Measurements from ENCODE around the gene ST3GAL6. TPM values are rescaled to one million over a fixed set of nuclear protein-coding genes. Genes with fewer than 3 reads are reported as not detected.

ST3GAL6 gene
- total RNA-seq, 1 donor from 2014 or later = 16.0 TPM

GRCh38 chr3:98737301-98737700 is 25.8 kb upstream of the ST3GAL6 start:
- Mint-ChIP-seq H3K4me3 (peak overlapping the region; percentile 56), H3K4me1 (peaks cover 35% of the 10 kb centered on the region), H3K36me3 (ENCODE audit: low read depth) (peaks cover 7% of the 10 kb centered on the region), H3K27me3 (ENCODE audit: low read depth) (peaks cover 2% of the 10 kb centered on the region), H3K27ac (ENCODE audit: unreplicated experiment) (no peak overlapping the region), H3K9me3 (no peaks in the 10 kb centered on the region)
- TF ChIP-seq, protein P1, sequence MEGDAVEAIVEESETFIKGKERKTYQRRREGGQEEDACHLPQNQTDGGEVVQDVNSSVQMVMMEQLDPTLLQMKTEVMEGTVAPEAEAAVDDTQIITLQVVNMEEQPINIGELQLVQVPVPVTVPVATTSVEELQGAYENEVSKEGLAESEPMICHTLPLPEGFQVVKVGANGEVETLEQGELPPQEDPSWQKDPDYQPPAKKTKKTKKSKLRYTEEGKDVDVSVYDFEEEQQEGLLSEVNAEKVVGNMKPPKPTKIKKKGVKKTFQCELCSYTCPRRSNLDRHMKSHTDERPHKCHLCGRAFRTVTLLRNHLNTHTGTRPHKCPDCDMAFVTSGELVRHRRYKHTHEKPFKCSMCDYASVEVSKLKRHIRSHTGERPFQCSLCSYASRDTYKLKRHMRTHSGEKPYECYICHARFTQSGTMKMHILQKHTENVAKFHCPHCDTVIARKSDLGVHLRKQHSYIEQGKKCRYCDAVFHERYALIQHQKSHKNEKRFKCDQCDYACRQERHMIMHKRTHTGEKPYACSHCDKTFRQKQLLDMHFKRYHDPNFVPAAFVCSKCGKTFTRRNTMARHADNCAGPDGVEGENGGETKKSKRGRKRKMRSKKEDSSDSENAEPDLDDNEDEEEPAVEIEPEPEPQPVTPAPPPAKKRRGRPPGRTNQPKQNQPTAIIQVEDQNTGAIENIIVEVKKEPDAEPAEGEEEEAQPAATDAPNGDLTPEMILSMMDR (conservative IDR thresholded peaks at IDR 0.05) = no peak
- DNase-seq (ENCODE audit: low read depth, low spot score) = no peak

GRCh38 chr3:98739266-98739665 is 23.9 kb upstream of the ST3GAL6 start:
- Mint-ChIP-seq H3K4me3 (no peak overlapping the region), H3K4me1 (peaks cover 31% of the 10 kb centered on the region), H3K27ac (ENCODE audit: unreplicated experiment) (peak overlapping the region; percentile 22), H3K27me3 (ENCODE audit: low read depth) (no peaks in the 10 kb centered on the region), H3K9me3 (no peaks in the 10 kb centered on the region), H3K36me3 (ENCODE audit: low read depth) (peaks cover 7% of the 10 kb centered on the region)
- TF ChIP-seq, protein P1 (conservative IDR thresholded peaks at IDR 0.05) = no peak
- no peak for DNase-seq (ENCODE audit: low read depth, low spot score)

- Mint-ChIP-seq H3K4me3 (no peak overlapping the region), H3K4me1 (peaks cover 31% of the 10 kb centered on the region), H3K9me3 (no peaks in the 10 kb centered on the region), H3K27ac (ENCODE audit: unreplicated experiment) (no peak overlapping the region), H3K36me3 (ENCODE audit: low read depth) (peaks cover 7% of the 10 kb centered on the region), H3K27me3 (ENCODE audit: low read depth) (no peaks in the 10 kb centered on the region)
- no peak for DNase-seq (ENCODE audit: low read depth, low spot score)
- TF ChIP-seq, protein P1 (conservative IDR thresholded peaks at IDR 0.05) = no peak
Observed at GRCh38 chr3:98740324-98740723, 22.8 kb upstream of the ST3GAL6 start.

DNA sequence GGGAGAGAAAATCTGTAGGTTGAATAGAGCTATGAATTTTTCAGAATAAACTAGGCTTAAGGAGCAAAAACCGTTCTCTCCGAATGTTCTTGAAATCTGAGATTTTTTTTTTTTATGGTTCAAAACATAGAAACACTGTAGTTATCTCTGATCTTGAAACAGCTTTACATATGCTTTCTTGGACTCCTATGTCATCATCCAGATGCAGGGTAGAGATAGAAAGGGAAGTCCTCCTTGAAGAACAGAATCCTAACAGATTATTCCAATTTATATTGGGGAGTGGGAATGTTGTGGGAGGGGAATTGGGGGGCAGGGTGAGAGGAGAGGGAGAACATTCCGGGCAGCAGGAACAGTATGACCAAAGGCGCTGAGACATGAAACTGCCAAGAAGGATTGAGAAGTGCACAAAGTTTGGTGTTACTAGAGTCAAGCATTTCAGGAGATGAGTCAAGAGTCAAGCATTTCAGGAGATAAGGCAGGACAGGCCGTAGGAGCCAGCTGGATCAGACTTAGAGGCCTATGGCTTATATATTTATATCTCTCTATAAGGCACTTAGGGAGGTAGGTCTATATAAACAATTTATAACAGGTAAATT is 21.9 kb upstream of the ST3GAL6 start:
- H3K4me1 Mint-ChIP-seq = peaks cover 32% of the 10 kb centered on the region
- no peaks in the 10 kb centered on the region for H3K27me3 Mint-ChIP-seq (ENCODE audit: low read depth)
- H3K36me3 Mint-ChIP-seq (ENCODE audit: low read depth) = peaks cover 6% of the 10 kb centered on the region
- TF ChIP-seq, protein P1 (conservative IDR thresholded peaks at IDR 0.05) = no peak
- H3K27ac Mint-ChIP-seq (ENCODE audit: unreplicated experiment) = no peak overlapping the region
- no peak overlapping the region for H3K4me3 Mint-ChIP-seq
- no peaks in the 10 kb centered on the region for H3K9me3 Mint-ChIP-seq
- no peak for DNase-seq (ENCODE audit: low read depth, low spot score)

DNA sequence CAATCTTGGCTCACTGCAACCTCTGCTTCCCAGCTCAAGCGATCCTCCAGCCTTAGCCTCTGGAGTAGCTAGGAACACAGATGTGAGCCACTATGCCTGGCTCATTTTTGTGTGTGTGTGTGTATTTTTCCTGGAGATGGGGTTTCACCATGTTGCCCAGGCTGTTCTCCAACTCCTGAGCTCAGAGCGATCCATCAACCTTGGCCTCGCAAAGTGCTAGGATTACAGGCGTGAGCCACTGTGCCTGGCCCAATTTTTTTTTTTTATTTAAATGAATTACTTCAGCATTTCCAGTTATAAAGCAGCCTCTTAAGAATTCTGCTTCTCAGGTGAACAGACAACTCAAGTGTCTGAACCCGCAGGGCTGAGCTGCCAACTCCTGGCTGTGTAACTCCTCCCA is 20.1 kb upstream of the ST3GAL6 start:
- no peaks in the 10 kb centered on the region for H3K36me3 Mint-ChIP-seq (ENCODE audit: low read depth)

More for the DNA sequence above, 20.1 kb upstream of the ST3GAL6 start:
- Mint-ChIP-seq H3K9me3 (no peaks in the 10 kb centered on the region), H3K4me1 (peaks cover 24% of the 10 kb centered on the region), H3K4me3 (no peak overlapping the region), H3K27ac (ENCODE audit: unreplicated experiment) (no peak overlapping the region), H3K27me3 (ENCODE audit: low read depth) (no peaks in the 10 kb centered on the region)
- TF ChIP-seq, protein P1 (conservative IDR thresholded peaks at IDR 0.05) = no peak
- no peak for DNase-seq (ENCODE audit: low read depth, low spot score)

Measured in neural crest cell (in vitro differentiated cells).